Right lobe of liver (tissue), 4 donors: ENCODE measurements around the gene NCKAP5.

Source experiments
- POLR2A ChIP-seq: fragments of 450-650 bp; IDR thresholded peaks from one replicate; pipeline ENCODE4 v1.6.1; 2017; ENCODE audit warnings: antibody characterized with exemption, mild to moderate bottlenecking
- TF ChIP-seq, protein P1 (sequence below), 4 donors: fragments of 200-600 bp in 3 of 4; fragments of 450-650 bp in 1 of 4; IDR thresholded peaks; one replicate each; pipeline versions ENCODE4 v1.5.1 to v1.8.0; 2016 to 2022; ENCODE audit warnings: antibody characterized with exemption in 4 of 4, mild to moderate bottlenecking in 2 of 4
- donor health status: DM: no; HTN: no; CAD: no.
- donor health status: DM: no; HTN: no; CAD: no.
- donor health status: DM: no; HTN: yes; CAD: no.

DNA sequence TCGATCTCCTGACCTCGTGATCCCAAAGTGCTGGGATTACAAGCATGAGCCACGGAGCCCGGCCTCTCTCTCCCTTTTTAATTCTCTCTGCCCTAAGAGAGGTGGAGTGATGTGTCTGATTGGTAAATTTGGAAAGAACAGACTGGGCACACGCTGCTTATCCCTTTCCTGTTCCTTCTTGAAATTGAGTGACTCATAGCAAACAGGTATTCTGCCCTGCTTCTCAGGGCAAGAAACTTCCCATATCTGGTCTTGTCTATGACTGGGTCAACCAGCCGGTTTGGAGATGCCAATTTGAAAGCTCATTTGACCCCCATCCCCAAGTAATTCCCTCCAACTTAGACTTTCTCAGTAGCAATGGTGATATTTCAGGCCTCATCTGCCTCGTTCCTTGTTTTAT is 913.3 kb downstream of the NCKAP5 start:
- TF ChIP-seq, protein P1, sequence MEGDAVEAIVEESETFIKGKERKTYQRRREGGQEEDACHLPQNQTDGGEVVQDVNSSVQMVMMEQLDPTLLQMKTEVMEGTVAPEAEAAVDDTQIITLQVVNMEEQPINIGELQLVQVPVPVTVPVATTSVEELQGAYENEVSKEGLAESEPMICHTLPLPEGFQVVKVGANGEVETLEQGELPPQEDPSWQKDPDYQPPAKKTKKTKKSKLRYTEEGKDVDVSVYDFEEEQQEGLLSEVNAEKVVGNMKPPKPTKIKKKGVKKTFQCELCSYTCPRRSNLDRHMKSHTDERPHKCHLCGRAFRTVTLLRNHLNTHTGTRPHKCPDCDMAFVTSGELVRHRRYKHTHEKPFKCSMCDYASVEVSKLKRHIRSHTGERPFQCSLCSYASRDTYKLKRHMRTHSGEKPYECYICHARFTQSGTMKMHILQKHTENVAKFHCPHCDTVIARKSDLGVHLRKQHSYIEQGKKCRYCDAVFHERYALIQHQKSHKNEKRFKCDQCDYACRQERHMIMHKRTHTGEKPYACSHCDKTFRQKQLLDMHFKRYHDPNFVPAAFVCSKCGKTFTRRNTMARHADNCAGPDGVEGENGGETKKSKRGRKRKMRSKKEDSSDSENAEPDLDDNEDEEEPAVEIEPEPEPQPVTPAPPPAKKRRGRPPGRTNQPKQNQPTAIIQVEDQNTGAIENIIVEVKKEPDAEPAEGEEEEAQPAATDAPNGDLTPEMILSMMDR (IDR thresholded peaks at IDR 0.05) = no peak
- no peak for TF ChIP-seq POLR2A
